OCI-LY7 (cell line): ENCODE measurements around the gene NEK9. TPM values are rescaled to one million over a fixed set of nuclear protein-coding genes. Genes with fewer than 3 reads are reported as not detected.

Experiments
- BruUV-seq: library from RNA; stranded (reverse); fragments of 400-500 nt; replicated peaks from 2 replicates; lab custom pipeline; 2021; lab: Mats Ljungman, UMichigan
- CTCF ChIA-PET: fragments of 300-600 bp; sonication (Branson Sonifier 250); formaldehyde crosslinking; loops from one replicate; lab custom pipeline; 2022; ENCODE audit warnings: antibody characterized with exemption; ENCODE audit not compliant: unreplicated experiment; lab: Charles Lee
- POLR2A ChIA-PET: fragments of 300-600 bp; sonication (Branson Sonifier 250); formaldehyde crosslinking; loops from one replicate; lab custom pipeline; 2022; ENCODE audit warnings: antibody characterized with exemption; lab: Charles Lee
- DNase-seq: peaks from one replicate; pipeline ENCODE4 v3.0.0-alpha.2; 2015; ENCODE audit warnings: low spot score
- H2AFZ ChIP-seq: fragments of 200-600 bp; sonication (generic), shearing (Covaris generic); 2 replicates; pipeline ENCODE4 v1.6.1; 2014; ENCODE audit warnings: mild to moderate bottlenecking, antibody characterized with exemption, low read length, moderate library complexity
- H3K27ac ChIP-seq: fragments of 200-600 bp; sonication (generic); 2 replicates; pipeline ENCODE4 v1.5.1; 2014; ENCODE audit warnings: mixed run types, low read depth, mild to moderate bottlenecking, moderate library complexity, low read length, inconsistent platforms; ENCODE audit not compliant: poor library complexity, severe bottlenecking
- H3K36me3 ChIP-seq: fragments of 200-600 bp; sonication (generic); 2 replicates; pipeline ENCODE4 v1.6.1; 2014; ENCODE audit warnings: mild to moderate bottlenecking, antibody characterized with exemption, low read length, moderate library complexity, mixed read lengths; ENCODE audit not compliant: insufficient read depth
- H3K4me1 ChIP-seq: fragments of 200-600 bp; sonication (generic); 2 replicates; pipeline ENCODE4 v1.5.1; 2014; ENCODE audit warnings: mild to moderate bottlenecking, low read length; ENCODE audit not compliant: insufficient read depth, poor library complexity, severe bottlenecking
- H3K4me2 ChIP-seq: fragments of 200-600 bp; sonication (generic); 2 replicates; pipeline ENCODE4 v1.6.1; 2014; ENCODE audit warnings: mild to moderate bottlenecking, low read length
- H3K4me3 ChIP-seq: fragments of 200-600 bp; sonication (generic); 2 replicates; pipeline ENCODE4 v1.5.1; 2014; ENCODE audit warnings: mild to moderate bottlenecking, low read depth, low read length; ENCODE audit not compliant: poor library complexity, severe bottlenecking
- H3K79me2 ChIP-seq: fragments of 200-600 bp; sonication (generic); 2 replicates; pipeline ENCODE4 v1.6.1; 2016; ENCODE audit warnings: low read depth, mild to moderate bottlenecking, low read length, moderate library complexity, mixed read lengths; ENCODE audit not compliant: insufficient read depth
- H3K9me2 ChIP-seq: fragments of 200-600 bp; sonication (generic); 2 replicates; pipeline ENCODE4 v1.6.1; 2016; ENCODE audit warnings: mild to moderate bottlenecking, low read length, mixed read lengths; ENCODE audit not compliant: insufficient read depth
- H3K9me3 ChIP-seq: fragments of 200-600 bp; sonication (generic); 2 replicates; pipeline ENCODE4 v1.6.1; 2014; ENCODE audit warnings: mild to moderate bottlenecking, mixed run types, low read length, mixed read lengths
- H4K20me1 ChIP-seq: fragments of 200-600 bp; sonication (generic); 2 replicates; pipeline ENCODE4 v1.6.1; 2014; ENCODE audit warnings: mild to moderate bottlenecking, antibody characterized with exemption, low read length, moderate library complexity, mixed read lengths; ENCODE audit not compliant: insufficient read depth
- CTCF ChIP-seq: fragments of 200-600 bp; sonication (generic); conservative IDR thresholded peaks from 2 replicates; pipeline ENCODE4 v1.5.1; 2014; ENCODE audit warnings: mild to moderate bottlenecking, antibody characterized with exemption, low read length, moderate library complexity, mixed read lengths
- EZH2phosphoT487 ChIP-seq: fragments of 200-600 bp; sonication (generic); IDR thresholded peaks from 2 replicates; pipeline ENCODE4 v1.6.1; 2018; ENCODE audit warnings: low read depth, borderline replicate concordance, mild to moderate bottlenecking, mixed run types, antibody characterized with exemption, low read length, moderate library complexity, mixed read lengths
- intact Hi-C: fragments of 100-400 bp; cut with micrococcal nuclease; formaldehyde crosslinking; loops from one replicate; pipeline ENCODE4 v1.10.0; 2022; ENCODE audit not compliant: unreplicated experiment
- total RNA-seq, 2 experiments: library from RNA; depleted of rRNA in 1 of 2; stranded (reverse); fragments of >200 nt in 1 of 2; shearing (Covaris generic) in 1 of 2; gene quantifications; 2 replicates each; pipeline ENCODE4 v1.2.3, GENCODE V29; 2014 to 2022

NEK9 gene
- total RNA-seq, 2 experiments from 2014 or later = 58.3 to 86.4 TPM

- H2AFZ ChIP-seq = no peak overlapping the region
- DNase-seq = no peak
- BruUV-seq = no TSS peak
- H3K4me2 ChIP-seq = no peak overlapping the region
- no peaks in the 10 kb centered on the region for H3K9me2 ChIP-seq
- TF ChIP-seq EZH2phosphoT487 = no peak
- no peak for TF ChIP-seq CTCF
- H3K36me3 ChIP-seq = peaks cover 20% of the 10 kb centered on the region; the same call in 1 of the 2 replicates
- CTCF ChIA-PET = no interaction called here
- H3K27ac ChIP-seq = no peak overlapping the region
- H3K4me1 ChIP-seq = peaks cover 25% of the 10 kb centered on the region
- H3K4me3 ChIP-seq = no peak overlapping the region
- POLR2A ChIA-PET = interaction anchor here (1.2 to 1.6 kb wide), 2 partner anchors 9 to 80 kb away, joined by 3 to 6 read pairs; no protein-coding TSS in a partner anchor
- peaks cover 9% of the 10 kb centered on the region for H4K20me1 ChIP-seq
- peaks cover 97% of the 10 kb centered on the region for H3K79me2 ChIP-seq
- intact Hi-C loops = no loop called here
- H3K9me3 ChIP-seq = no peaks in the 10 kb centered on the region
Observed at GRCh38 chr14:75168586-75169335, 41.9 kb upstream of the NEK9 start.

- H3K36me3 ChIP-seq = 0 out of 2 replicates have a peak, but pooled peaks cover 12% of the 10 kb centered on the region
- H4K20me1 ChIP-seq = peaks cover 10% of the 10 kb centered on the region; the same call in 1 of the 2 replicates
- DNase-seq = no peak
- H3K4me3 ChIP-seq = no peak overlapping the region
- H3K79me2 ChIP-seq = peaks cover 95% of the 10 kb centered on the region
- CTCF ChIA-PET = no interaction called here
- POLR2A ChIA-PET = interaction anchor here (0.6 to 1.5 kb wide), 2 partner anchors 13 to 99 kb away, joined by 3 to 4 read pairs; no protein-coding TSS in a partner anchor
- H3K27ac ChIP-seq = no peak overlapping the region
- intact Hi-C loops = no loop called here
- H3K9me3 ChIP-seq = no peaks in the 10 kb centered on the region
- BruUV-seq = no TSS peak
- TF ChIP-seq CTCF = no peak
- no peak for TF ChIP-seq EZH2phosphoT487
- H2AFZ ChIP-seq = no peak overlapping the region
- H3K9me2 ChIP-seq = no peaks in the 10 kb centered on the region
- no peak overlapping the region for H3K4me2 ChIP-seq
- peaks cover 16% of the 10 kb centered on the region for H3K4me1 ChIP-seq
Observed at GRCh38 chr14:75167325-75167724, 40.5 kb upstream of the NEK9 start.
